ENCODE data around the gene BEGAIN. TPM values are rescaled to one million over a fixed set of nuclear protein-coding genes. Genes with fewer than 3 reads are reported as not detected.

BEGAIN gene
- total and polyA plus RNA-seq, 9 donors = 2.0 to 7.9 (median 4.5) TPM

DNA sequence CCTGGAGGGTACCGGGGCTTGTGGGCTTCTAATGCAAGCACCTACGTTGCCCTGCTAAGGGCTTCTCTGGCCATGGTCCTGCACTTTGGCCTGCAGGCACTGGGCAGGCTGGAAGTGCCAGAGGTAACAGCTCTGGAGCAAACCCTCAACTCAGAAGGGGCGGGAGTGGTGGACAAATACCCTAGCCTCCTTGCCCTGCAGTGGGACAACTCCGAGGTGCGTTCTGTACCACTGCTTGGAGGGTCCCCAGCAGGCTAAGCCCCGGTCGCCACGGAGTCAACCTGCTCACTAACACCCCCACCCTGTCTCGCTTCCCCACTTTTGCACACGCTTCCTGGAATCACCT lies 20.4 kb upstream of the BEGAIN start:
- 87% methylated on average over 9 of the region's 10 CpGs for WGBS (ENCODE audit: insufficient coverage)
- DNase-seq = no peak
- no peaks in the 10 kb centered on the region for H3K36me3 ChIP-seq (ENCODE audit: control insufficient read depth, insufficient read depth, low read length)

DNA sequence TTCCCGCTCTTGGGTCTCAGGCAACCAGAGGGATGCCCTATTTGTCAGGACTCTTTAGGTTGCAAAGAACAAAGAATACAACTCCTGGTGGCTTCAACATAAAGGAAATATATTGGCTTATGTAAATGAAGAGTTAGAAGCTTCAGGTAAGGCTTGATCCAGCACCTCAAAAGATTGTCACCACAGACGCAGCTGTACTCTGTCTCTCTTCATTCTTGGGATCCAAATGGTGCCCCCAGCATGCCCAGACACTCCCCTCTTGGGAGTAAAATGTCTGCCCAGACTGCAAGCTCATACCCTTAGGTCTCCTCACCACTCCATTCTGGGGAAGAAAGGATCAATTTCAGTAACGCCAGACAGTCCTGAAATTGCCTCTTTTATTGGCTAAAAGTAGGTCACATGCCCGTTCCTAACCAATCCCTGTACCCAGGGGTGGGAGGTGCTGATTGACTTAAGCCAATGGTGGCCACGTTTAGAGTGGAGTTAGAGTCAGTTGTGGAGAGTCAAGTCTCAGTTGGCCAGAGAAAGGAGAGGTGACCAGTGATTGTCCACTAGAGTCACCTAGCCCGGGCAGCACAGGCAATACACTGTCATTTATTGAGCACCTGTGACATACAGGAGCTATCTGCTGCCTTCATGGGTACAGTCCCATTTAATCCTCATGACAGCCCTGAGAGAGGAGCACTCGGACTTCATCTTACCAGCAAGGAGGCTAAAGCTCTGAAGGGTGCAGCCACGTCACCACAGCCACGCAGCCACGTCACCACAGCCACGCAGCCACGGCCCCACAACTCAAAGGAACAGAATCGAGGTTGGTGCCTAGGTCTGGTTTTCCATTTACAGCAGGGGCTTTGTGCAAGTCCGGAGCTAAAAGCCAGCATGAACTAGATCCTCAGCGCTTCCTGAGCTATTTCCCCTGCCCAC lies 19.7 kb upstream of the BEGAIN start:
- Histone ChIP-seq H3K4me1 (ENCODE audit: control insufficient read depth, insufficient read depth, low read length) (peaks cover 6% of the 10 kb centered on the region), H3K36me3 (ENCODE audit: control insufficient read depth, insufficient read depth, low read length) (no peaks in the 10 kb centered on the region), H3K9me3 (replicated peaks; ENCODE audit: control insufficient read depth, low read depth, low read length) (no peaks in the 10 kb centered on the region), H3K4me3 (ENCODE audit: low read length) (no peak overlapping the region), H3K27me3 (ENCODE audit: control insufficient read depth, insufficient read depth, low read length) (peaks cover 2% of the 10 kb centered on the region), H3K27ac (ENCODE audit: low read length) (no peak overlapping the region)
- 87% methylated on average over 12 of the region's 15 CpGs for WGBS (ENCODE audit: insufficient coverage)
- DNase-seq = no peak

More for the DNA sequence above, 20.4 kb upstream of the BEGAIN start:
- Histone ChIP-seq H3K4me3 (ENCODE audit: low read length) (no peak overlapping the region), H3K27ac (ENCODE audit: low read length) (no peak overlapping the region), H3K9me3 (replicated peaks; ENCODE audit: control insufficient read depth, low read depth, low read length) (no peaks in the 10 kb centered on the region), H3K27me3 (ENCODE audit: control insufficient read depth, insufficient read depth, low read length) (peaks cover 2% of the 10 kb centered on the region), H3K4me1 (ENCODE audit: control insufficient read depth, insufficient read depth, low read length) (peaks cover 6% of the 10 kb centered on the region)

DNA sequence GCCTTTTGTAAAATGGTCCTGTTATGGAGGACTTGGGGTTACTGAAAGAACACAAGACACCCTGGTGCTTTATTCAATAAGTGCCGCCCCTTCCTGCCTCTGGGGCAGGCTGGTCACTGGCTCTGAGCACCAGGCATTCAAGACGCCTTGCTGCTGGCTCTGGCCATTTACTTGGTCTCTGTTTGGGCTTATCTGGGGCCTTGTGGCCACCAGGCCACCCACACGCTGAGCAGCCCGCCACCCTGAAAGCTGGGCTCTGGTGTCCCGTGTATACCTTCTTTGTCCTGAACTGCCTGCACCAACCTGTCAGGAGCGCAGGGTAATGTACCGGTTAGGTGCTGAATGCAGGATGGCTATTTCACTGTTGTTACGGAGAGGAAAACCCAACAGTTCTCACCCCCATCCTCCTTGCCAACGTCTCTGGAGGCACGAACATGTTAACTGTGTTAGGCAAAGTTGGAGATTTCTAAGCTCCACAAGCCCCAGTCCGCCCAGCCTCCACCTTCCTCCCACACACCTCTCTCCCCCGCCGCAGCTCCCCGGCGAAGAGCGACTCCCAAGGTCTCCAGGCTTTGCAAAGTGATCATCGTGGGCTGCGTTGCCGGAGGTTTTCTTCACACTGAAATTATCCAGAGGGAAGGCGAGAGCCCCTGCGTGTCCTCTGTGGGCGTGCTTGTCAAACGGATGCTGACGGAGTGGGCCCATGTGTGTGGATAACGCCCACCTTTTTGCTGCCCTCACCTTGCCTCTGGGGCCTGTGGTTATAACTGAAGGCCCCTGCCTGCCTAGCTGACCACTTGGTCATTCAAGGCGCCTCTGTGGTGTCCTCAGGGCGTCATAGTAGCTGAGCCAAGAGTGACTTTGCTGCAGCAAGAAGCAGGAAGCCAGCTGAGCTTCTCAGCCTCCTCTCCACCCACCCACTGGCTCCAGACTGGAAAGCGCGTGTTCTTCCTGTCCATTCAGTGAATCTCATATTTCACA lies 18.8 kb upstream of the BEGAIN start:
- H3K27me3 ChIP-seq (ENCODE audit: control insufficient read depth, insufficient read depth, low read length) = peaks cover 2% of the 10 kb centered on the region
- peak; percentile 56 for DNase-seq
- WGBS (ENCODE audit: insufficient coverage) = 45% methylated on average over 20 of the region's 29 CpGs

DNA sequence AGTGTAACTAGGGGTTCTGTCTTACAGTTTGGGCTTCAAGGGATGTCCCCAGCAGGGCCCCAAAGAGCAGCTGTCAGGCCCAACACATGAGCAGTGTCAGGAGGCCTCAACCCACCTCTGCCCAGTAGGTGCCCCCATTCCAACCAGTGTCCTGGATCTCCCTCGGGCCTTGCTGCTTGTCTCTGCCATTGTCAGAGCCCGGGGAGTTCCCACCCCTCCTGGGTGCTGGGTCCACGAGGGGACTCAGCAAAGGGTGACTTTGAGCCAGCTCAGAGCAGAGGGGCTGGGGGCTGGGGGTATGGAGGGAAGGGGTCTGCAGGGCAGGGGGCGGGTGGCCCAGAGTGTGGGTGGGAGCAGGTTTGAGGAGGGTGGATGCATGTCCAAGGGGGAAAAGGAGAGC lies 18.0 kb upstream of the BEGAIN start:
- Histone ChIP-seq H3K4me3 (ENCODE audit: low read length) (no peak overlapping the region), H3K27me3 (ENCODE audit: control insufficient read depth, insufficient read depth, low read length) (peaks cover 2% of the 10 kb centered on the region), H3K27ac (ENCODE audit: low read length) (no peak overlapping the region), H3K9me3 (replicated peaks; ENCODE audit: control insufficient read depth, low read depth, low read length) (no peaks in the 10 kb centered on the region), H3K4me1 (ENCODE audit: control insufficient read depth, insufficient read depth, low read length) (peaks cover 6% of the 10 kb centered on the region), H3K36me3 (ENCODE audit: control insufficient read depth, insufficient read depth, low read length) (no peaks in the 10 kb centered on the region)
- 85% methylated on average over 3 of the region's 4 CpGs for WGBS (ENCODE audit: insufficient coverage)
- no peak for DNase-seq

More for the DNA sequence above, 18.8 kb upstream of the BEGAIN start:
- H3K4me3 ChIP-seq (ENCODE audit: low read length) = no peak overlapping the region
- no peak overlapping the region for H3K27ac ChIP-seq (ENCODE audit: low read length)
- H3K4me1 ChIP-seq (ENCODE audit: control insufficient read depth, insufficient read depth, low read length) = peaks cover 6% of the 10 kb centered on the region
- H3K9me3 ChIP-seq (replicated peaks; ENCODE audit: control insufficient read depth, low read depth, low read length) = no peaks in the 10 kb centered on the region
- no peaks in the 10 kb centered on the region for H3K36me3 ChIP-seq (ENCODE audit: control insufficient read depth, insufficient read depth, low read length)

DNA sequence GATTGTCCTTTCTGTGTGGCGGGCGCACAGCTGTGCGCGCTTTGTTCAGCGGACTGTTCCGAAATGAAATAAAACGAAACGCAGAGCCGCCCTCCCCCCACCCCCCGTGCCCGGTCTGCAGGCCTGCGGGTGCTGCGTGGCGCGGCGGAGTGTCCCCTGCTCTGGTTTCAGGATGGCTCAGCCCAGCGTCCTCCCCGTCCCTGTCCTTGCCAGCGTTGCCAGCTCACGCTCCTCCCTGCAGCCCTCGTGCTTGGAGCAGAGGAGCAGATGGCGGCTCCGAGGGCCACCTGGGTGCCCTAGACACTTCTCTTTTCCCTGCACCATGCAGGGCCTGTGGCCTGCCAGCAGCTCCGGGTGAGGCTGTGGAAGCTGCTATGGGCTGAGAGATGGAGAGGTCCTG lies 17.5 kb upstream of the BEGAIN start:
- Histone ChIP-seq H3K9me3 (replicated peaks; ENCODE audit: control insufficient read depth, low read depth, low read length) (no peaks in the 10 kb centered on the region), H3K27me3 (ENCODE audit: control insufficient read depth, insufficient read depth, low read length) (peaks cover 2% of the 10 kb centered on the region), H3K36me3 (ENCODE audit: control insufficient read depth, insufficient read depth, low read length) (no peaks in the 10 kb centered on the region), H3K27ac (ENCODE audit: low read length) (no peak overlapping the region), H3K4me1 (ENCODE audit: control insufficient read depth, insufficient read depth, low read length) (peaks cover 6% of the 10 kb centered on the region), H3K4me3 (ENCODE audit: low read length) (no peak overlapping the region)
- DNase-seq = no peak
- WGBS (ENCODE audit: insufficient coverage) = 94% methylated on average over 18 of the region's 24 CpGs

DNA sequence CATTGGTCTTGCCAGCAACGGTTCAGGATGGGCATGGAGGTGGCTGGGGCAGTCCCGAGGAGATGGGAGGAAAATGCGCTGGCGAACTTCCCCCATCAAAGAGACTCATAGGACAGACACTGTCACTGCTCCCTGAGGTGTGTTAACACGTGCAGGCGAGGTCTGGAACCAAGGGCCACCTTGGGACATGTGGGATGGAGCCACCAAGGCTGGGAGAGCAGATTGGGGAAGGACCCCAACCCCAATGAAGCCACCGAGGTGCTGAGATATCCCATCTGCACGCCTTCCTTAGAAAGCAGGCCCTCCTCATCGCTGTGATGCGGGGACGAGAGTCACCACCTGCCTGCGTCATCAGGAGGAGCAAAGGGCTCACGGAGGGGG lies 16.9 kb upstream of the BEGAIN start:
- no peak for DNase-seq
- 77% methylated on average over 12 of the region's 13 CpGs for WGBS (ENCODE audit: insufficient coverage)
- Histone ChIP-seq H3K4me1 (ENCODE audit: control insufficient read depth, insufficient read depth, low read length) (peaks cover 6% of the 10 kb centered on the region), H3K9me3 (replicated peaks; ENCODE audit: control insufficient read depth, low read depth, low read length) (no peaks in the 10 kb centered on the region), H3K36me3 (ENCODE audit: control insufficient read depth, insufficient read depth, low read length) (no peaks in the 10 kb centered on the region), H3K27me3 (ENCODE audit: control insufficient read depth, insufficient read depth, low read length) (peaks cover 2% of the 10 kb centered on the region), H3K27ac (ENCODE audit: low read length) (no peak overlapping the region), H3K4me3 (ENCODE audit: low read length) (no peak overlapping the region)

DNA sequence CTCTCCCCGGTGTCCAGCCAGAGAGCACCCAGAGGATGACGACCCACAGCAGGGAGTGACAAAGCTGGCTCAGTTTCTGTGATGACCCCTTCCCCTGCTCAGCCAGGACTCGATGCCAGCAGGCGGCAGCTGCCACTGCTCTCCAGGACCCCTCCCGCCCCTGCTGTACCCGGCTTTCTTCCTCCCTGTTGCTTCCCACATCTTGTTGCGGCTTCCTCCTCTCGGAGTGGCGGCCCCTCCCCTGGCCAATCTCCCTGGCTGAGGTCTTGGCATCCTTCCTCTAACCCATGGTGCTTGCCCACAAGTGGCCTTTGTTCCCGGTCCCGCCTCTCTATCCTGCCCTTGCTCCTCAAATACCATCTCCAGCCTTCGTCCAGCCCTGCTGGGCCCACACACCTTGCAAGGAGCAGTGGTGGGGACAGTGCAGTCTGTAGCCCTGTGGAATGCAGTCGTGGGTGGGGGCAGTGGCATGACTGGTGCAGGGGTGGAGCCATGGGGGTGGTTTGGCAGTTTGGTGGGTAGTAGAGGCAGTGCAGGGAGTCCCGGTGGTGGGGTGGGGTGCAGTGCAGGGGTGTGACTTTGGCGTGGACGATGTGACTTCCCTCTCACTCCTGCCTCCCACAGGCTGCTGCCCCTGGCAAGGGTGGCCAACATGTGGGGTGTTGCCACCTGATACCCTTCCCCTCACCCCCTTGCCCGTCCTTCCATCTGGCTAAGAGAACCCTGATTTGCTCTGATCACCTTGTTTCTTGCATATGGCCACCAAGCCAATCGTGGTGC lies 16.3 kb upstream of the BEGAIN start:
- Histone ChIP-seq H3K4me3 (ENCODE audit: low read length) (no peak overlapping the region), H3K9me3 (replicated peaks; ENCODE audit: control insufficient read depth, low read depth, low read length) (no peaks in the 10 kb centered on the region), H3K27ac (ENCODE audit: low read length) (no peak overlapping the region), H3K4me1 (ENCODE audit: control insufficient read depth, insufficient read depth, low read length) (peaks cover 6% of the 10 kb centered on the region), H3K36me3 (ENCODE audit: control insufficient read depth, insufficient read depth, low read length) (no peaks in the 10 kb centered on the region), H3K27me3 (ENCODE audit: control insufficient read depth, insufficient read depth, low read length) (peaks cover 2% of the 10 kb centered on the region)
- DNase-seq = no peak
- WGBS (ENCODE audit: insufficient coverage) = 82% methylated on average over 10 of the region's 18 CpGs

DNA sequence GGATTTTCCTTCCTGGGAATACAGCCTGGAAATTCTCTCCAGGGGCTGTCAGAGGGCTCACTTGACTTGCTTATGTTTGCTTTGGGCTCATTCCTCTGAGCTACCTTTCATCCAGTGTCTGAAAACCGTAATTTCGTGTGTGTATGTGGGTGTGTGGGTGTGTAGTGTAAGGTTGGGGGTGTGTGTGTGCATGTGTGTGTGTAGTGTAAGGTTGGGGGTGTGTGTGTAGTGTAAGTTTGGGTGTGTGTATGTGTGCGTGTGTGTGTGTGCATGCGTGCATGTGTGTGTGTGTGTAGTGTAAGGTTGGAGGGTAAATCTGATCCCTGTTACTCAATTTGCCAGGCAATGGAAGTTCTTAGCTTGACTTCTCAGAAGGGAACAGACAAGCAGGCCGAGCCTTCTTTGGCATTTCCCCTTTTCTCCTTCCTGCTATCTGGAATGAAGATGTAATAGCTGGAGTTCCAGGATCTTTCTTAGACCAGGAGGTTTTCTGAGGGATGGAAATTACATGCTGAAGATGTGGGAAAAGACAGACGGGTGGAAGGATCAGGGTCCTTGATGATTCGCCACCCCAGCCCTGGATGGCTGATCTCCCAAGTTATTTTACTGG lies 15.5 kb upstream of the BEGAIN start:
- 55% methylated on average over 5 of the region's 7 CpGs for WGBS (ENCODE audit: insufficient coverage)
- H3K4me1 ChIP-seq (ENCODE audit: control insufficient read depth, insufficient read depth, low read length) = peaks cover 6% of the 10 kb centered on the region
- no peaks in the 10 kb centered on the region for H3K36me3 ChIP-seq (ENCODE audit: control insufficient read depth, insufficient read depth, low read length)
- peaks cover 4% of the 10 kb centered on the region for H3K27me3 ChIP-seq (ENCODE audit: control insufficient read depth, insufficient read depth, low read length)
- DNase-seq = no peak
- no peaks in the 10 kb centered on the region for H3K9me3 ChIP-seq (replicated peaks; ENCODE audit: control insufficient read depth, low read depth, low read length)
- no peak overlapping the region for H3K4me3 ChIP-seq (ENCODE audit: low read length)
- H3K27ac ChIP-seq (ENCODE audit: low read length) = no peak overlapping the region

DNA sequence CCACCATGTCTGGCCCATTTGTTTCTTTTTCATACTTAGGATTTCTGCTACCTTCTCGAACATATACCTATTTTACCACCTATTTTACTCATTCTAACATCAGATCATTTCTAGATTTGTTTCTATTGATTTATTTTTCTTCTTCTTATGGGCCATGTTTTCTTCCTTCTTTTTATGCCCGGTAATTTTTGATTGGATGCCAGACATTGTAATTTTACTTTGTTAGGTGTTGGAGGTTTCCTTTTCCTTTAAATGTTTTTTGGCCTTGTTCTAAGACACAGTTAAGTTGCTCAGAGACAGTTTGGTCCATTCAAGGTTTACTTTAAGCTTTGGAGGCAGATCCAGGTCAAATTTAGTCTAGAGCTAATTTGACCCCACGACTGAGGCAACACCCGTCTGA lies 14.7 kb upstream of the BEGAIN start:
- Histone ChIP-seq H3K27ac (ENCODE audit: low read length) (no peak overlapping the region), H3K36me3 (ENCODE audit: control insufficient read depth, insufficient read depth, low read length) (no peaks in the 10 kb centered on the region), H3K4me1 (ENCODE audit: control insufficient read depth, insufficient read depth, low read length) (peaks cover 6% of the 10 kb centered on the region), H3K4me3 (ENCODE audit: low read length) (no peak overlapping the region), H3K27me3 (ENCODE audit: control insufficient read depth, insufficient read depth, low read length) (peaks cover 4% of the 10 kb centered on the region), H3K9me3 (replicated peaks; ENCODE audit: control insufficient read depth, low read depth, low read length) (no peaks in the 10 kb centered on the region)
- WGBS (ENCODE audit: insufficient coverage) = no CpG with 5 or more reads among the region's 4 CpGs
- no peak for DNase-seq
